Prostate gland (tissue), 2 donors: Measurements from ENCODE around the gene GALNT14. TPM values are rescaled to one million over a fixed set of nuclear protein-coding genes. Genes with fewer than 3 reads are reported as not detected.

Experiments used
- DNase-seq: peaks from one replicate; pipeline ENCODE4 v3.0.0-alpha.2; 2019; ENCODE audit warnings: low spot score
- H3K27ac ChIP-seq, 2 donors: fragments of 200-600 bp; sonication (generic); 2 replicates each; pipeline ENCODE4 v1.5.1; 2017 to 2019
- H3K27me3 ChIP-seq: fragments of 200-600 bp; sonication (generic); replicated peaks from 2 replicates; pipeline ENCODE4 v1.5.1; 2019; ENCODE audit not compliant: insufficient read depth
- H3K36me3 ChIP-seq, 2 donors: fragments of 200-600 bp; sonication (generic); 1 replicate in 1 of 2; 2 replicates in 1 of 2; pipeline versions ENCODE4 v1.5.1 to v1.8.1; 2017 to 2019
- H3K4me1 ChIP-seq: fragments of 200-600 bp; sonication (generic); replicated peaks from 2 replicates; pipeline ENCODE4 v1.5.1; 2019
- H3K4me3 ChIP-seq, 2 donors: fragments of 200-600 bp; sonication (generic); 2 replicates each; pipeline ENCODE4 v1.5.1; 2017 to 2019
- H3K9me3 ChIP-seq: fragments of 200-600 bp; sonication (generic); 2 replicates; pipeline ENCODE4 v1.5.1; 2017
- CTCF ChIP-seq, 4 experiments: fragments of 200-600 bp in 2 of 4; fragments of 450-650 bp in 2 of 4; sonication (generic) in 2 of 4; IDR thresholded peaks; 1 replicate in 3 of 4; 2 replicates in 1 of 4; pipeline ENCODE4 v1.5.1; 2016 to 2019; ENCODE audit warnings: antibody characterized with exemption in 4 of 4, mild to moderate bottlenecking in 2 of 4, moderate library complexity in 2 of 4
- POLR2A ChIP-seq: fragments of 450-650 bp; IDR thresholded peaks from one replicate; pipeline ENCODE4 v1.6.1; 2016; ENCODE audit warnings: antibody characterized with exemption, mild to moderate bottlenecking
- POLR2AphosphoS5 ChIP-seq: sonication (generic); formaldehyde crosslinking; IDR thresholded peaks from one replicate; pipeline ENCODE4 v1.6.1; 2017; ENCODE audit warnings: antibody characterized with exemption
- WGBS: methylation state at CpG from one replicate; pipeline ENCODE4 v1.1.5; 2018; 5-methylcytosine and 5-hydroxymethylcytosine counted together
- intact Hi-C: fragments of 100-400 bp; cut with DNase I; formaldehyde crosslinking; loops from one replicate; pipeline ENCODE4 v1.14.2; 2022
- total RNA-seq, 2 donors: library from RNA; depleted of rRNA; stranded (reverse); fragments of >200 nt; gene quantifications; one replicate each; pipeline ENCODE4 v1.1.0, GENCODE V29; 2016

Gene GALNT14
- total RNA-seq, 2 donors from 2014 or later: 0.59 to 15.5 TPM

GRCh38 chr2:31075431-31075830, 62.8 kb downstream of the GALNT14 start:
- intact Hi-C loops: no loop called here
- Histone ChIP-seq H3K4me1 (no peaks in the 10 kb centered on the region), H3K9me3 (no peaks in the 10 kb centered on the region), H3K36me3 (no peaks in the 10 kb centered on the region), H3K27ac (no peak overlapping the region), H3K27me3 (no peaks in the 10 kb centered on the region), H3K4me3 (no peak overlapping the region)
- WGBS: 33% methylated on average over 7 of the region's 7 CpGs
- TF ChIP-seq CTCF (IDR thresholded peaks at IDR 0.05) (no peak), POLR2A (no peak), POLR2AphosphoS5 (no peak)
- no peak for DNase-seq

- H3K36me3 ChIP-seq: no peaks in the 10 kb centered on the region
- 83% methylated on average over 6 of the region's 6 CpGs for WGBS
- no peak for DNase-seq
- H3K4me3 ChIP-seq: no peak overlapping the region
- no peaks in the 10 kb centered on the region for H3K9me3 ChIP-seq
- H3K27me3 ChIP-seq: no peaks in the 10 kb centered on the region
- TF ChIP-seq POLR2A: no peak
- no peak for TF ChIP-seq CTCF (IDR thresholded peaks at IDR 0.05)
- TF ChIP-seq POLR2AphosphoS5: no peak
- intact Hi-C loops: no loop called here
- no peak overlapping the region for H3K27ac ChIP-seq
- H3K4me1 ChIP-seq: no peaks in the 10 kb centered on the region
Measured at GRCh38 chr2:31071741-31072140, 66.5 kb downstream of the GALNT14 start.

GRCh38 chr2:31070339-31071125, 67.7 kb downstream of the GALNT14 start:
- WGBS: 56% methylated on average over 8 of the region's 8 CpGs
- intact Hi-C loops: no loop called here

GRCh38 chr2:31069643-31070325, 68.5 kb downstream of the GALNT14 start:
- no peak for DNase-seq
- intact Hi-C loops: no loop called here
- H3K9me3 ChIP-seq: no peaks in the 10 kb centered on the region
- no peak overlapping the region for H3K27ac ChIP-seq
- H3K27me3 ChIP-seq: no peaks in the 10 kb centered on the region
- H3K4me3 ChIP-seq: no peak overlapping the region
- TF ChIP-seq CTCF (IDR thresholded peaks at IDR 0.05) (no peak), POLR2A (no peak), POLR2AphosphoS5 (no peak)
- H3K36me3 ChIP-seq: no peaks in the 10 kb centered on the region
- H3K4me1 ChIP-seq: no peaks in the 10 kb centered on the region
- 84% methylated on average over 12 of the region's 12 CpGs for WGBS

More at GRCh38 chr2:31070339-31071125, 67.7 kb downstream of the GALNT14 start:
- H3K27ac ChIP-seq: no peak overlapping the region
- no peaks in the 10 kb centered on the region for H3K9me3 ChIP-seq
- no peak for DNase-seq
- no peak overlapping the region for H3K4me3 ChIP-seq
- no peaks in the 10 kb centered on the region for H3K27me3 ChIP-seq
- no peaks in the 10 kb centered on the region for H3K4me1 ChIP-seq
- no peaks in the 10 kb centered on the region for H3K36me3 ChIP-seq
- TF ChIP-seq POLR2A (no peak), CTCF (IDR thresholded peaks at IDR 0.05) (no peak), POLR2AphosphoS5 (no peak)
